CD4-positive, alpha-beta memory T cell (primary cell): ENCODE results near the gene FARP2. TPM values are rescaled to one million over a fixed set of nuclear protein-coding genes. Genes with fewer than 3 reads are reported as not detected.

Source experiments
- CTCF ChIA-PET: fragments of 350-600 bp; sonication (Branson Sonifier 250); formaldehyde crosslinking; loops from one replicate; lab custom pipeline; 2021; ENCODE audit warnings: inconsistent platforms; ENCODE audit not compliant: partially characterized antibody; lab: Charles Lee
- POLR2A ChIA-PET: fragments of 350-600 bp; sonication (Branson Sonifier 250); formaldehyde crosslinking; loops from one replicate; lab custom pipeline; 2021; ENCODE audit not compliant: partially characterized antibody; lab: Charles Lee
- DNase-seq, 5 donors: peaks; one replicate each; pipeline versions ENCODE4 v3.0.0 to v3.0.0-alpha.2; 2020 to 2022; ENCODE audit warnings: mixed read lengths in 1 of 5
- H3K27ac ChIP-seq: one replicate; pipeline ENCODE4 v1.7.0; 2013; ENCODE audit warnings: low read depth, low read length
- H3K27me3 ChIP-seq: 2 replicates; pipeline ENCODE4 v1.7.0; 2013; ENCODE audit warnings: mild to moderate bottlenecking, low read length, moderate library complexity; ENCODE audit not compliant: insufficient read depth
- H3K36me3 ChIP-seq: 2 replicates; pipeline ENCODE4 v1.7.0; 2013; ENCODE audit warnings: mild to moderate bottlenecking, low read length, moderate library complexity; ENCODE audit not compliant: insufficient read depth
- H3K4me1 ChIP-seq: 2 replicates; pipeline ENCODE4 v1.7.0; 2013; ENCODE audit warnings: mild to moderate bottlenecking, low read length, moderate library complexity; ENCODE audit not compliant: insufficient read depth
- H3K4me3 ChIP-seq, 2 donors: one replicate each; pipeline ENCODE4 v1.7.0; 2013; ENCODE audit warnings: low read length in 2 of 2, mild to moderate bottlenecking in 1 of 2
- H3K9me3 ChIP-seq, 2 donors: one replicate each; pipeline ENCODE4 v1.7.0; 2013; ENCODE audit warnings: low read length in 2 of 2, control low read depth in 1 of 2; ENCODE audit not compliant: control insufficient read depth in 1 of 2
- H3K27ac Mint-ChIP-seq, 7 donors: one replicate each; pipeline ENCODE4 v1.8.0; 2020 to 2021; ENCODE audit warnings: mixed read lengths in 7 of 7, mild to moderate bottlenecking in 6 of 7, inconsistent platforms in 3 of 7, moderate library complexity in 3 of 7
- H3K27me3 Mint-ChIP-seq, 2 donors: one replicate each; pipeline ENCODE4 v1.8.0; 2020 to 2021; ENCODE audit warnings: mixed read lengths in 2 of 2
- H3K36me3 Mint-ChIP-seq, 2 donors: one replicate each; pipeline ENCODE4 v1.8.0; 2020 to 2021; ENCODE audit warnings: mixed read lengths in 2 of 2, inconsistent platforms in 1 of 2, mild to moderate bottlenecking in 1 of 2
- H3K4me1 Mint-ChIP-seq, 4 donors: one replicate each; pipeline ENCODE4 v1.8.0; 2020 to 2021; ENCODE audit warnings: mixed read lengths in 4 of 4, mild to moderate bottlenecking in 1 of 4
- H3K4me3 Mint-ChIP-seq, 8 donors: one replicate each; pipeline ENCODE4 v1.8.0; 2020 to 2021; ENCODE audit warnings: mixed read lengths in 8 of 8, mild to moderate bottlenecking in 7 of 8, moderate library complexity in 6 of 8, inconsistent platforms in 3 of 8
- H3K9me3 Mint-ChIP-seq, 8 donors: one replicate each; pipeline ENCODE4 v1.8.0; 2020 to 2021; ENCODE audit warnings: mixed read lengths in 8 of 8, mild to moderate bottlenecking in 5 of 8, inconsistent platforms in 3 of 8, moderate library complexity in 1 of 8
- intact Hi-C: fragments of 100-400 bp; cut with micrococcal nuclease; formaldehyde crosslinking; loops from one replicate; pipeline ENCODE4 v1.15.1; 2023
- polyA plus RNA-seq, 2 donors: library from polyadenylated mRNA; unstranded; fragments of 300-500 nt; fragmentation: Illumina TruSeq; gene quantifications; one replicate each; pipeline ENCODE4 v1.2.3, GENCODE V29; 2021
- total RNA-seq, 2 experiments: library from RNA; stranded (reverse); gene quantifications; one replicate each; pipeline ENCODE4 v1.2.3, GENCODE V29; 2021

FARP2 gene
- total and polyA plus RNA-seq, 4 experiments from 2014 or later = 3.9 to 21.8 (median 11.4) TPM

- CTCF ChIA-PET = no interaction called here
- peak in 1 of 5 donors; percentile 14 for DNase-seq
- intact Hi-C loops = no loop called here
Observed at GRCh38 chr2:241340631-241341163, 15.4 kb upstream of the FARP2 start.

DNA sequence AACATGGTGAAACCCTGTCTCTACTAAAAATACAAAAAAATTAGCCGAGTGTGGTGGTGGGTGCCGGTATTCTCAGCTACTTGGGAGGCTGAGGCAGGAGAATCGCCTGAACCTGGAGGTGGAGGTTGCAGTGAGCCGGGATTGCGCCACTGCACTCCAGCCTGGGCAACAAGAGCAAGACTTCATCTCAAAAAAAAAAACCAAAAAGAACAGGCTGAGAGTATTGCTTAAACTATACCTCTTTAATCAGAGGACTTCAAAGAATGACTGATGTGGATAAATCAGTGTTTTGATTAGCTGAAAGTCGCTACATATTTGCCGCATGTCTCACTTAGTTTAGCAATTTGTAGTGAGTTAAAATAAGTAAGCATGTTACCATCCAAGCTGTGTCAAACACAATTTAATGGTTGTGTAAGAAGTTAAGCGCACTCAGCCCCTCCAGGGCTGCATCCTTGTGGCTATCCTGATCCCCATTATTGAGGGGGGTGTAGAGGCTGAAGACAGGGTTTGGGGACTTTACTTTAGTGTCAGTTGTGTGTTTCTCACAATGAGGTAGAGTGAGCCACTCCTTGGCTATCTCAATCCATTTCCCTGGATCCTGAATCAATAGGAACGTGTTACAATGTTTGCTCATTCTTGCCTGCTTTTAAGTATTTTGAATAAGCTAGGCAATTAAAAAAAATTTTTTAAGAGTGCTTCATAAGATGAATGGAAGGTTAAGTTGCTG lies 11.0 kb upstream of the FARP2 start:
- intact Hi-C loops = no loop called here
- H3K27me3 Mint-ChIP-seq = no peaks in the 10 kb centered on the region
- peaks cover 10 to 18% (median 13%) of the 10 kb centered on the region in 4 donors for H3K4me1 Mint-ChIP-seq
- Histone ChIP-seq H3K9me3 (no peaks in the 10 kb centered on the region), H3K27ac (no peak overlapping the region), H3K36me3 (peaks cover 79% of the 10 kb centered on the region), H3K4me1 (peaks cover 7% of the 10 kb centered on the region), H3K27me3 (no peaks in the 10 kb centered on the region), H3K4me3 (no peak overlapping the region)
- CTCF ChIA-PET = no interaction called here
- H3K36me3 Mint-ChIP-seq = peaks cover 54 to 78% of the 10 kb centered on the region in 2 donors
- peak overlapping the region in 1 of 7 donors; percentile 19 for H3K27ac Mint-ChIP-seq
- H3K9me3 Mint-ChIP-seq = no peaks in the 10 kb centered on the region
- POLR2A ChIA-PET = interaction anchor here (0.9 kb wide), 1 partner anchor 30 kb away, joined by 3 read pairs; the partner anchor contains the start of genes HDLBP and SEPTIN2
- H3K4me3 Mint-ChIP-seq = no peak overlapping the region
- DNase-seq = no peak

More at GRCh38 chr2:241340631-241341163, 15.4 kb upstream of the FARP2 start:
- H3K27ac Mint-ChIP-seq = peak overlapping the region in 6 of 7 donors; percentile 14 to 80 (median 38)
- Histone ChIP-seq H3K27ac (no peak overlapping the region), H3K9me3 (no peaks in the 10 kb centered on the region), H3K27me3 (no peaks in the 10 kb centered on the region), H3K4me3 (no peak overlapping the region), H3K36me3 (peaks cover 60% of the 10 kb centered on the region), H3K4me1 (peaks cover 16% of the 10 kb centered on the region)
- H3K4me1 Mint-ChIP-seq = peaks cover 19 to 27% (median 22%) of the 10 kb centered on the region in 4 donors
- H3K36me3 Mint-ChIP-seq = peaks cover 53 to 81% of the 10 kb centered on the region in 2 donors
- H3K9me3 Mint-ChIP-seq = no peaks in the 10 kb centered on the region
- POLR2A ChIA-PET = no interaction called here
- H3K27me3 Mint-ChIP-seq = no peaks in the 10 kb centered on the region
- H3K4me3 Mint-ChIP-seq = peak overlapping the region in 2 of 8 donors; percentile 24 to 52

DNA sequence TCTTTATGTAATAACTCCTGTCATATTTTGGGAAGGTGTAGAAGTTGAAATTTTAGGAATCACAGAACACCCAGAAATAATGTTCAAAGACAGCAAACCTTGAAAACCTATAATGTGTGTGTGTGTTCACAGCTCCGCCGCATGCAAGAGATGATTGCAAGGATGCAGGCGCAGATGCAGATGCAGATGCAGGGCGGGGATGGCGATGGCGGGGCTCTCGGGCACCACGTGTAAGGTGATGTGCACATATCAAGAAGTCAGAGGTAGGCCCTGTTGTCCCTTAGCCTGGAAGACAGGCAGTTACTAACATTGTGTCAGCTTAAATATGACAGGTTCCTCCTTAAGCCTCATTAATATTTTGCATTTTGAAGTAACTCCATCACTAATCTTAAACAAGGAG lies 6.1 kb upstream of the FARP2 start:
- H3K27ac Mint-ChIP-seq = no peak overlapping the region
- H3K27ac ChIP-seq = no peak overlapping the region
- H3K9me3 ChIP-seq = no peaks in the 10 kb centered on the region
- H3K4me3 Mint-ChIP-seq = no peak overlapping the region
- H3K4me3 ChIP-seq = no peak overlapping the region
- H3K27me3 Mint-ChIP-seq = no peaks in the 10 kb centered on the region
- H3K27me3 ChIP-seq = no peaks in the 10 kb centered on the region
- peaks cover 65% of the 10 kb centered on the region for H3K36me3 ChIP-seq
- no peaks in the 10 kb centered on the region for H3K9me3 Mint-ChIP-seq
- ChIA-PET POLR2A (interaction anchor here (0.9 kb wide), 1 partner anchor 32 kb away, joined by 3 read pairs; no protein-coding TSS in a partner anchor), CTCF (interaction anchor here (0.7 to 1.0 kb wide), 2 partner anchors 32 to 499 kb away, joined by 3 read pairs; no protein-coding TSS in a partner anchor)
- intact Hi-C loops = loop anchor here (10.0 kb wide), 1 partner anchor 355 kb away; the partner anchor contains the start of gene ING5
- peaks cover 2% of the 10 kb centered on the region for H3K4me1 ChIP-seq
- no peak for DNase-seq
- peaks cover 42 to 72% of the 10 kb centered on the region in 2 donors for H3K36me3 Mint-ChIP-seq
- H3K4me1 Mint-ChIP-seq = peaks cover 0 to 5% (median 2%) of the 10 kb centered on the region in 4 donors

DNA sequence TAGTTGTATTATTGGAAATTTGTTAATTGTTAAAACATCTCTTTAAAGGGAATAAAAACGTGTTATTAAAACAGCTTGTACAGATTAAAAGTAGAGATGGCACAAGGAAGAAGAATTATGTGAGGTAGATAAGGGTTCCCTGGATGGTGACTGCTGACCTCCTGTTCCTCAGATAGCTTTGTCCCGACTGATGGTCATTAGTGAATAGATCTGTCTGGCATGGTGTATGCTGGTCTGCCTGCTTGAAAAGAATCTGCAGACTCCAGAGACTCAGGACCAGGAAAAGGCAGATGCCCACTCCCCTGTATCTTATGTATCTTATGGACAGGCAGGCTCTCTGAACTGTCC lies 5.6 kb upstream of the FARP2 start:
- Histone ChIP-seq H3K9me3 (no peaks in the 10 kb centered on the region), H3K36me3 (peaks cover 61% of the 10 kb centered on the region), H3K27ac (no peak overlapping the region), H3K27me3 (no peaks in the 10 kb centered on the region), H3K4me3 (no peak overlapping the region), H3K4me1 (peaks cover 3% of the 10 kb centered on the region)
- Mint-ChIP-seq H3K36me3 (peaks cover 38 to 67% of the 10 kb centered on the region in 2 donors), H3K4me3 (peak overlapping the region in 1 of 8 donors; percentile 32), H3K9me3 (no peaks in the 10 kb centered on the region), H3K27ac (peak overlapping the region in 3 of 7 donors; percentile 16 to 28 (median 22)), H3K27me3 (no peaks in the 10 kb centered on the region), H3K4me1 (peaks cover 0 to 5% (median 2%) of the 10 kb centered on the region in 4 donors)
- ChIA-PET POLR2A (interaction anchor here (0.9 kb wide), 1 partner anchor 32 kb away, joined by 3 read pairs; no protein-coding TSS in a partner anchor), CTCF (interaction anchor here (0.7 to 1.0 kb wide), 2 partner anchors 32 to 499 kb away, joined by 3 read pairs; no protein-coding TSS in a partner anchor)
- DNase-seq = no peak
- intact Hi-C loops = loop anchor here (10.0 kb wide), 1 partner anchor 354 kb away; the partner anchor contains the start of gene ING5

DNA sequence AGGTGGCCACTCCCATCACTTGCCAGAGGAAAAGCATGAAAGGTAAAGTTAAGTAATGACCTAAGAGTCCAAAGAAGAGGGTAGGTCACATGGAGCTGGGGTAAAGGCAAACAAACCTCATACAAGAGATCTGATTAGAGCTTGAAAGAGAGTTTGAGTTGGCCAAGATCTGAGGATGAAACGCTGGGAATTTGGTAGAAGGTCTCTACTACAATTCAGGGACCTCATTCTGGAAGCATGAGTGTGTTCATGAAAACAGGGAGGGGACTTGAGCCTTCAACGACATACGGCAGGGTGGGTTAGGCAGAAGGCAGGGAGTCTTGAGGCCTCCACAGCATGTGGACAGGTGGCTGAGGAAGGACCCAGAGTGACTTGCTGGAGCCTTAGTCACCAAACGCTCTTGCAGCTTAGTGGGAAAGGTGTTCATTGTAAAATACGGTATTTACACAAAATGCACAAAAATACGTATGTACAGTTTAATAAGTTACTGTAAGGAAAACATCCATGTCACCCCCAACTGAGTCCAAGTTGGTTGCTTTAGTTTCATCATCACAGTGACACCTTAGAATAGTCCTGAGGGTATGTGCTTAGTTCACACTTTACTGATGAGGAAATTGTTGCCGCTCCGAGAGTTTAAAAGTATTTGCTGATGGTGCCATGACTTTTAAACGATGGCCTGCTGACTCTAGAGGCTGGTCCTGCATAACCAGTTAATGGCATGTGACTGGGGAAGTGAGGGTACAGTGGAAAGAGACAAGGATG lies 5.0 kb upstream of the FARP2 start:
- Histone ChIP-seq H3K4me1 (peaks cover 3% of the 10 kb centered on the region), H3K27me3 (no peaks in the 10 kb centered on the region), H3K9me3 (no peaks in the 10 kb centered on the region), H3K4me3 (no peak overlapping the region), H3K27ac (no peak overlapping the region), H3K36me3 (peaks cover 56% of the 10 kb centered on the region)
- Mint-ChIP-seq H3K27ac (peak overlapping the region in 3 of 7 donors; percentile 16 to 28 (median 22)), H3K4me1 (peaks cover 2 to 5% (median 3%) of the 10 kb centered on the region in 4 donors), H3K4me3 (peak overlapping the region in 1 of 8 donors; percentile 32), H3K27me3 (no peaks in the 10 kb centered on the region), H3K9me3 (peaks cover 0 to 1% (median 0%) of the 10 kb centered on the region in 8 donors), H3K36me3 (peaks cover 33 to 63% of the 10 kb centered on the region in 2 donors)
- intact Hi-C loops = loop anchor here (10.0 kb wide), 1 partner anchor 354 kb away; the partner anchor contains the start of gene ING5
- ChIA-PET CTCF (interaction anchor here (0.7 kb wide), 1 partner anchor 33 kb away, joined by 3 read pairs; no protein-coding TSS in a partner anchor), POLR2A (no interaction called here)
- DNase-seq = no peak

- ChIA-PET CTCF (no interaction called here), POLR2A (no interaction called here)
- Histone ChIP-seq H3K4me3 (no peak overlapping the region), H3K4me1 (peaks cover 6% of the 10 kb centered on the region), H3K9me3 (no peaks in the 10 kb centered on the region), H3K27me3 (no peaks in the 10 kb centered on the region), H3K27ac (no peak overlapping the region), H3K36me3 (peaks cover 50% of the 10 kb centered on the region)
- intact Hi-C loops = loop anchor here (10.0 kb wide), 1 partner anchor 353 kb away; the partner anchor contains the start of gene ING5
- peaks cover 31 to 58% of the 10 kb centered on the region in 2 donors for H3K36me3 Mint-ChIP-seq
- H3K4me3 Mint-ChIP-seq = no peak overlapping the region
- H3K4me1 Mint-ChIP-seq = peaks cover 2 to 6% (median 3%) of the 10 kb centered on the region in 4 donors
- H3K27me3 Mint-ChIP-seq = no peaks in the 10 kb centered on the region
- H3K27ac Mint-ChIP-seq = no peak overlapping the region
- H3K9me3 Mint-ChIP-seq = peaks cover 0 to 1% (median 0%) of the 10 kb centered on the region in 8 donors
- no peak for DNase-seq
Observed at GRCh38 chr2:241351640-241352031, 4.4 kb upstream of the FARP2 start.
